T-helper 1 cell (primary cell): ENCODE measurements around the gene AMN1.
"Not testable (repeated sequence)": the region's sequence is repeated elsewhere in the genome, so short reads cannot be mapped to it uniquely, and the experiment has no call there.

ENCODE experiments used
- DNase-seq, 5 donors: peaks; one replicate each; pipeline ENCODE4 v3.0.0-alpha.2; 2012 to 2020

AMN1 gene

DNA sequence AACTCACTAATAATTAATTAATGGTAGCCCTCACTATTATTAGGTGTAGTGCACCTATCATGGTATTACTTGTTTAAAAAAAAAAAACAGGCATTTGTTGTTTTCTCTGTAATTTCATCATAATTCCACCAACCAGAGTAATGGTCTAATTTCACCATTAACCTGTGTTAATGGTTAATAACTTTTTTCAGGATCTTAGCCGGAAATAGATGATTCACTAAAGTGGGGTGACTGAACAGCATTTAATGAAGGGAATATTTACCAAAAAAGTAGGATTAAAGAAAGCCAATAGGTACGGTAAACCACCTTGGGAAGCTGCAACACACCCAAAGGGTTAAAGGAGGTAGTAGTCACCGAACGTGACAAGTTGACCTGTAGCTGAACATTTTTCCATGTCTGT, 56.3 kb downstream of the AMN1 start:
- no peak for DNase-seq

DNA sequence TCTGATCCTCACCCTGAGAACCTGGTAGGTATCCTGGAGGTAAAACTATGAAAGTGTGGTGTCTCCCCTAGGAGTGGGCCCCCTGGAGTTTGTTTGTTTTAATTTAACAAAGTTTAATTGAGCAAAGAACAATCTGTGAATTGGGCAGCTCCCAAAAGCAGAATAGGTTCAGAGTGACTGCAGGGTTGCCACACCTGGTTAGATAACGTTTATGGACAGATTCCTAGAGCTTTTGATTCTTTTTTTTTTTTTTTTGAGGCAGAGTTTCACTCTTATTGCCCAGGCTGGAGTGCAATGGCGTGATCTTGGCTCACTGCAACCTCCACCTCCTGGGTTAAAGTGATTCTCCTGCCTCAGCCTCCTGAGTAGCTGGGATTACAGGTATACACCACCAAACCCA, 59.2 kb downstream of the AMN1 start:
- DNase-seq: not testable (repeated sequence)

DNA sequence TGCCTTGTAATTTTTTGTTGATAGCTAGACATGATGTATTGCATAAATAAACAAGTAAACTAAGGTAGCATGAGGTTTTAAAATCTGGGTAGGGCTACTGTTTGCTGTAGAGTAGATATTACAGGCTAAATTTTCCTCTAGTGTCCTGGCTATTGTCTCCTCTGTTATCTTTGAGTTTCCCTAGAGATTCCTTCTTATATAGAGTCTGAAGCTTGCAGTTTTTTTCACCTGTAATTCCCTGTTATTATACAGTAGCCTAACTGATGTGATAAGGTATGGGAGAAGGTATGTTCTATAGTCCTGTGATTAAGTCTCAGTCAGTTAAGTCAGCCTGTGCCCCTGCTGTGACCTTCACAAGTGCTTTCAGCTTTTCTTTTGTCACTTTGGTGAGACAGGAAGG, 59.8 kb downstream of the AMN1 start:
- DNase-seq: no peak

DNA sequence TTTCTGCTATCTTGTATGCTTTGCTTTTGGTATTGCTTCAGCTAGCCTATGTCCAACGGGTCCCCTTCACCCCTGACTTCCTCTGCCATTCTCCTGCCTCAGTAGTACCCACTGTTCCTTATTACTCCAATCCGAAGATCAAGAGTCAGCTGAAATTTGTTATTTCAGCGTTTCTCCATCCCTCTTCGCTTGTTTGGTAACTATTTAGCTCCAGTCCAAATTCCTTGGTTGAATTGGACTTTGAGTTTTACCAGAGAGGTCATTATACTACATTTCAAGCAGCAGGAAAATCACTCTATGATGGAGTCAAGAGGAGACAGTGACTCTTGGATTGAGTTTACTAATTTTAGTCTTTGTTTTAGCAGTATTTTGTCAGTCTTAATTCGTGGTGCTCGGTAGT, 64.8 kb downstream of the AMN1 start:
- DNase-seq: no peak

DNA sequence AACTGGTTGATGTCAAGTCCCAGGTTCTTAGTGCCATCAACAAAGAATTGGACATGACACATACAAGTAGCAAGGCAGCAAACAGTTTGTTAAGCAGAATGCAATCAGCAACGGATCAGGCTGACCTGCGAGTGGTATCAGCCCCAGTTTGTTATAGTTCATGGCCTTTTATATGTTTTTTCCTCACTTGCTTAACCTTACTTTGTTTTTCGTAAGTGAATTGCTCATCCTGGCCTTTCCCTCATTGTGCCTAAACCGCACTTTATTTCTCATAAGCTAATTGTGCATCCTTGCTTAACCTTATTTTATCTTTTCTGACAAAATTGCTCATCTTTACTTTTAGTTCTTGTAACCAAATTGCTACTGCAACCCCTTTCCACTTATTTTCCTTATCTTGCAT, 65.2 kb downstream of the AMN1 start:
- DNase-seq: no peak

DNA sequence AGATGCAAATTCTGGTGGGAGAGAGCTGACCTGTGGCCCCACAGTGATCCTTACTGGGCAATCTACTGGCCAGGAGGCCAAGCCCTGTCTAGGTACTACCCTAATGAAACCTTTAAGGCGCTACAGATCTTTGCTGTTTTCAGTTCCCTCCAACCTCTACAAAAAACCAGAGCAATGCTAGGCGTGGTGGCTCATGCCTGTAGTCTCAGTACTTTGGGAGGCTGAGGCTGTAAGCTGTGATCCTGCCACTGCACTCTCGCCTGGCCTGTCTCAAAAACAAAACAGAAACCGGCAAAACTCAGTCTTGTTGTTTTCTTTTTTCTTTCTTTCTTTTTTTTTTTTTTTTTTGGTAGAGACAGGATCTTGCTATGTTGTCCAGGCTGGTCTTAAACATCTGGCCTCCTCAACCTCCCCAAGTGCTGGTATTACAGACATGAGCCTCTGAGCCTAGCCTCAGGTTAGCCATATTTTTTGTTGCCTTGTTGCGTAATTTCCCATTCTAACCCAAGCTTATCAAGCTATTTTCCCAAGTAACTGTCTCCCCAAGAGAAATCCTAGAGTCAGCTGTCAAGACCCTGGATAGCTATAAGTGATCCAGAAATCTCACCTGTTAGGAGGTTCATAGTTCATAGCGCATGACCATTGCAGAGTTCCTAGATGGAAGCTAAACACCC, 66.5 kb downstream of the AMN1 start:
- no peak for DNase-seq

DNA sequence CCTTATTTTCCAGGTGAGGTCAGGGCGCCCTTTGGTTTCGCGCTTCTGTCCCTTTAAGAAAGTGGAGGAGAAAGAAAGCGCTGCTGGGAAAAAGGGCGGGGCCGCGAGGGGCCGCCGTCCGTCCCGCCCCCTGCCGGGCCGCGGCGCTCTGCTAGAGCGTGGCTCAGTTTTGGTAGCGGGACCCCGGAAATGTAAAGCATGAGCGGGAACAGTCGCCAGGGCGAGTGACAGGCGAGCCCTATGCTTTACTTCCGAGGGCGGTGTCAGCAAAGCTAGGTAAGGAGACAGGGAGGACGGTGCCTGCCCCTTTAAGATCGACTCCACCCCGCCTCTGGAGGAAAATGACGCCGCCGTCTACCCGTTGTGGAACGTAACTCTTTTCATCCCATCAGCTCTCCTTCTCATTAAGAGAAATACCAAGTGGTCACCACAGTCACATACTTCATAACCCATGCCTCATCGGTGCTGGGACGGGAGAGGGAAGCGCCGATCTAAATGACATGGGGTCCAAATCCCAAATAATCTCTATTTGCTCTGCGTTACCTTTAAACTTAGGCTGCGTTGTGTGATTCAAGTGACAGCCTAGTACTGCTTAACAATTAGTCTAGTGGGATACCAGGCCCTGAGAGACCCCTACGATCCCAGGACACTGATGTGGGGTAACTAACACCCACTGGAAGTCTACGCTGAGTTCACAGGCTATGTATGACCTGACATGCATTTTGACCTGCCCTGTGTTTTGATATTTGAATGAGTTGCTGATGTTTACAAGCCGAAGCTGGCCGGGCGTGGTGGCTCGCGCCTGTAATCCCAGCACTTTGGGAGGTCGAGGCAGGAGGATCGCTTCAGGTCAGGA, 69.5 kb downstream of the AMN1 start, which contains the start of gene ETFBKMT:
Gene ETFBKMT, plus strand, starts transcription at position 602 of the 856 bp plus-strand sequence. CDS start 2,266 bp downstream, outside the sequence.
- peak; percentile 84 to 98 (median 89) for DNase-seq

DNA sequence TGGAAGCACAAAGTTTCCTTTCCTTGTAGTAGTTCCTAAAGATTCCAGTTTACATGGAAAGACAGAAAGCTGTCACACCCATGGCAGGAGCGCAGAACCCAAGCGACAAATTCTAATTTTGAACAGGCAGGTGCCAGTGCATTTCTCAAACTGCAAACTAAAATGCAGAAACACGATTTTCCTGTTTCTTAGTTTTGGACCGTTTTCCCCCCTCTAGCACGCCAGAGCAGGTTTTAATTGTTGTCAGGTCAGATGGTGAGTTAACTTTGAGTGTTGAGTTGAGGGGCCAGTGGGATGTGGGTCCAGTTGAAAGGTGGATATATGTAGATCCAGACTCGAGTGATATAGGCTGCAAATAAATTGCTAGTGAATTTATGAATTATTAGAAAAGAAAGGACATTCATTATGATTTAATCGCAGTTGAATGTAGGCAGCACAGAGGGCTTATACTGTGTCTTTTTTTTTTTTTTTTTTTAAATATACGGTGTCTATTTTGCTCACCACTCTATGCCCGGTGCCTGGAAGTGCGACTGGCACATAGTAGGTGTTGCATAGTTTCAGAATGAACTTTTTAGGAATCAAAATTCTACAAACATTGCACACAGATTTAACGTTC, 70.2 kb downstream of the AMN1 start:
- no peak for DNase-seq

DNA sequence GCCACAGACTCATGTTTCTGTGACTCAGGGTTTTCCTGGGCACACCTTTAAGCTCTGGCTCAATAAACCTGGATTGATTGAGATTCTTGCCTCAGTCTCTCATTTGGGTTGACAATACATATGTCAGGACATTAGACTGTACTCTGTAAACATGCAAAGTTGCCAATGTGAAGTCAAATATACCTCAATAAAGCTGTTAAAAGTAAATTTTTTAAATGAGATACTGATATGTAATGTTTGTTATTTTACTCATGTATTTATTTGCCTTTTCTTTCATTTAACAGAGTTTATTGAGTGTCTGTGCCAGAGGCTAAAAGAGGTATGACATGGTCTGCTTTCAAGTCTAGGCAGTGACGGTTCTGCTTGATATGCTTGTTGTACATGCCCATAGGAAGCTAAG, 73.0 kb downstream of the AMN1 start:
- no peak for DNase-seq

DNA sequence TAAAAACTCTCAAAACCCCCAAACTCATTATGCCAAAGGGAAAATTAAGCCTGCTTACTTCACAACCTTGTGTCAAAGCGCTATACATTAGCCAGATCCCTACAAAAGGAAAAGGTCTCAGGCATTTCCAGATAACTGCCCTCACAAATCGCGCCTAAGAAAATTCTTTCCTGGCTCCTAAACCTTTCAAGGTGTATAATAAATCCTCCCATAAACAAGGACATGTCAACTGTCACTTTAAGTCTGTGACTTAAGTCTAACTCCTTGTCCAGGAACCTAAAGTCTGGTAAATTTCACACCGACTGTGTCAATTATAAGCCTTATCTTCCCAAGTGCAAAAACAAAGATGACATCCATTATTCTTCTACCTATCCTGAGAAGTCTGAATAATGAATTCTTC, 73.6 kb downstream of the AMN1 start:
- DNase-seq: no peak

DNA sequence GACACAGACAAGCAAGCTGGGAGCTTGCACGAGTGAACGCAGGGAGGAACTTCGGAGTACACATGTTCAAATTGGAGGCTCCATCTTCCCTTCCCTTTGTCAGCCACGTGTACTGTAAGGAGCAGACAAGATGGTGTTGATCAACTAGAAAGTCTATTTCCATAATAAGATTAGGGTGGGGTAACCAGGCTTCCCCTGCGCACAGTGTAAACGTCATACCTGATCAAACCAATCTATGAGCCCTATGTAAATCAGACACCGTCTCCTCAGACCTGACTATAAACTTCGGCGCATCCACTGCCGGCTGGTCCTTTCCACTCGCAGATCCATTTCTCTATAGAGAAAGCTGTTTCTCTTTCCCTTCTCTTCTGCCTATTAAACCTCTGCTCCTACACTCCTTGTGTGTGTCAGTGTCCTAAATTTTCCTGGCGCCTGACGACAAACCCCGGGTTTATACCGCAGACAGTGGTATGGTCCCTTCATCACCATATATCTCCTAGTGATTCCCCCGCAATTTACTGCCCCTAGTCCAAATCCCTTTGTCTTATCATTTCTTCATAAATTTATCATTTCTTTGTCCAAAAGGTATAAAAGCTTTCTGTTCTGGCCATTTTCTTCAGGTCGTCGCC, 76.8 kb downstream of the AMN1 start:
- no peak for DNase-seq

DNA sequence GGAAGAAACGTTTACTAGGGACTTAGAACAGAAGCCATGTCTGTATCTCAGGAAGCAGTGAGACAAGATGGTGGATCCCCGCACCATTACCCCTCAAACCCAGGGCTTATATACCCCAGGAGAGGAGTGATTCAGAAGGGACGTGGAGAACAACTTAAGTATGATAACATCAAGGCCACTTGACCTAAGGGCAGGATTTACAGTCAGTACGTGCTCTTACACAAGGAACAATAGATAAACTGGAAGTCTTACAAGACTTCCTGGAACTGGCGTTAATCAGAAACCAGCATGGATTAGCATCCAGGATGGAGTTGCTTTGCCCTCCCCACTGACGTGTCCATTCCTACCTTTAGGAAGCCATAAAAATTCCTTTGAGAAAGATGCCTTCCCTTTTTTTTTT, 77.9 kb downstream of the AMN1 start:
- no peak for DNase-seq

DNA sequence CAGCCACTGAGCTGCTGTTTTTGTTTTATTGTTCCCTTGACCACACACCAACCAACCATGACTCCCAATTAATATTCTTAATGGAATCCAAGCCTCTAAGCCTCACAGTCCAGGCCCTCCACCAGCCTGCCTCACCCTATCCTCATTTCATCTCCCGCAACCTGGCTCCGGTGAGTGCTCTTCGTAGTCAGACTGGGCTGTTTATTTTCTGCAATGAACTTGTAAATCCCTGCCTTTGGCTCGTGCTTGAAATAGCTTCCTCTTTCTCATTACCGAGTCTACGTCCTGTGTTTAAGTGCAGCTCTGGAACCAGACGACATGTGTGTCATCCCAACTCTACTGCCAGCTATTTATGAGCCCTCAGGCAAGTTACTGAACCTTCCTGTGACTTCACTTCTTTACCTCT, 81.7 kb downstream of the AMN1 start:
- DNase-seq: no peak

DNA sequence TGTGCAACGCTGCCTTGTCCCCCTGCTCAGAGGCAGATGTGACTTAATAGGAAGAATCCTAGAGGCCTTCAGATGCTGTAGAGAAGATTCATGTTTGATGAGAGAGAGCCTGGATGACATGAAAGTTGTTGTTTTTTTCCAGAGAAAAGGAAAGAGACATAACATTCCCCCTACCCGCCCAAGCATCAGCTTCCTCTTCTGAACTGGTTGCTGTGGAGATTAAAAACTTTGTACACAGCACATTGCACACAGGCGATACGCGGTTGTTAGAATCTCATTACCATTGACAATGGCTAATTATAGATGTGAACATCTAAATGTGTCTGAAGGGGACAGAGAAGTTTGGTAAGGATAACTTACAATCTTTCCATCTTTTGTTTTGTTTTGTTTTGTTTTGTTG, 82.9 kb downstream of the AMN1 start:
- no peak for DNase-seq

DNA sequence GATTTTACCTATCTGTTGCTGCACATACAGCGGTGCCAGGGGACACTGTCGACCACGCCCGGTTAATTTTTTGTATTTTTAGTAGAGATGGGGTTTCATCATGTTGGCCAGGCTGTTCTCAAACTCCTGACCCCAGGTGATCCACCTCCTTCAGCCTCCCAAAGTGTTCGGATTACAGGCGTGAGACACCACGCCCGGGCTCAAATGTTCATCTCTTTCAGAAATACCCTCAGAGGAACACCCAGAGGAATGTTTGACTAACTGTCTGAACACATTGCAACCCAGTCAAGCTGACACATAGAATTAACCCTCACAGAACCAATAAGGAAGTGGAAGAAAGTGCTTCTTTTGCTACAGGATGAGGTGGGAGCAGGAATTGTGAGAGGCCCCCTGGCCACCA, 84.3 kb downstream of the AMN1 start:
- DNase-seq: no peak

DNA sequence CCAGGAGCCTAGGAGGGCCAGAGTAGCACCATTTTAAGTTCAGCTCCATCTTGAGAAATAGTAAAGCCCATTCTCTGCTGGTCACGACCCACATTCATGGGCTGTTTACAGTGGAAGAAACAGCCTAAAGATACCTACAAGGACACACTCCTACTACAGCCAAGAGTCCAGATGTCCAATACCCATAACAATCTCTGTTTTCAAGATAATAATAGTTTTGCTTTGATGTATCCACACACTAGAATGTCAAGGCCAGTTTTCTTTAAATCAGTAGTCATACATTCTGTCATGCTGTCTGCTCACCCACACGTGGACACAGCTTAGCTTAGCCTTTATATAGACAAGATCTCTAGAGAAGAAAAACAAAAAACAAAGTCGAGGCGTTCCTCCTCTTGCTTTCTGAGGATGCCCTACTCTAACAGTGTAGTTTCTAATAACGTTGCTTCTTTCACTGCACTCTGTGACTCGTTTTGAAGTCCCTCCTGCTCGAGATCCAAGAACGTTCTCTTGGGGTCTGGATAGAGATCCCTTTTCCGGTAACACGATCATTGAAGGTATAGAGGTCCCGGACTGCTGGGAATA, 87.2 kb downstream of the AMN1 start:
- DNase-seq: no peak

DNA sequence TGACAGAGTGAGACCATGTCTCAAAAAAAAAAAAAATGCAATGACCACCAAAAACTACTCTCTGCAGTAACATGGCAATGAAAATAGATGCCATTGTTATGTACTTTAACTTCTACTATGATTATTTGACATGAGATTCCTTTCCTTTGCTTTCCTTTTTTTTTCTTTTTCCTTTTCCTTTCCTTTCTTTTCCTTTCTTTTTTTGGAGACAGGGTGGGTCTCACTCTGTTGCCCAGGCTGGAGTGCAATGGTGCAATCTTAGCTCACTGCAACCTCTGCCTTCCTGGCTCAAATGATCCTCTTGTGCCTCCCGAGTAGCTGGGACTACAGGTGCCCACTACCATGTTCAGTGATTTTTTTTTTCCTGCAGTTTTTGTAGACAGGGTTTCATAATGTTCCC, 94.2 kb downstream of the AMN1 start:
- no peak for DNase-seq

DNA sequence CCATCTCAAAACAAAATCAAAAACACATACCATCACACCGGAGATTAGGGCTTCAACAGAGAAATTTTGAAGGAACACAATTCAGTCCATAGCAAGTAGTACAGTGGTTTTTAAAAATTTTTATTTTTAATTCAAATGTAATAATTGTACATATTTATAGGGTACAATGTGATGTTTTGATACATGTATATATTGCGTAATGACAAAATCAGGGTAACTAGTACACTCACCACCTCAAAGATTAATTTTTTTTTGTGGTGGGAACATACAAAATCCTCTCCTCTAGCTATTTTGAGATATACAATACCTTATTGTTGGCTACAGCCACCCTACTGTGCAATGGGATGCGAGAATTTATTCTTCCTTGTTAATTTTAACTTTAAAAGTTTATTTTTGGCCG, 95.4 kb downstream of the AMN1 start:
- no peak for DNase-seq

DNA sequence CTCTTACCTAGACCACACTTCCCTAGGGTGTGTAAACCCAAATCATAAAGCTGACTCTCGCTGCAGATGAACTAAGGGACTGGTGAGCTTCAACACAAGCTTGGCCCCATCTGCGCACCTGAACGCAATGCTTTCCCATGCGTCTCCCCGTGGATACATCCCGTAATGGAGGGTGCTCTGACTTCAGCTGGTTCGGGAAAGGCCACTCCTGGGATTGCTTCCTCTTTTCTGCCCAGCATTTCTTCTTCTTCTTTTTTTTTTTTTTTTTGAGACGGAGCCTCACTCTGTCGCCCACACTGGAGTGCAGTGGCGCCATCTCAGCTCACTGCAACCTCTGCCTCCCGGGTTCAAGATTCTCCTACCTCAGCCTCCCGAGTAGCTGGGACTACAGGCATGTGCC, 97.0 kb downstream of the AMN1 start:
- DNase-seq: no peak

DNA sequence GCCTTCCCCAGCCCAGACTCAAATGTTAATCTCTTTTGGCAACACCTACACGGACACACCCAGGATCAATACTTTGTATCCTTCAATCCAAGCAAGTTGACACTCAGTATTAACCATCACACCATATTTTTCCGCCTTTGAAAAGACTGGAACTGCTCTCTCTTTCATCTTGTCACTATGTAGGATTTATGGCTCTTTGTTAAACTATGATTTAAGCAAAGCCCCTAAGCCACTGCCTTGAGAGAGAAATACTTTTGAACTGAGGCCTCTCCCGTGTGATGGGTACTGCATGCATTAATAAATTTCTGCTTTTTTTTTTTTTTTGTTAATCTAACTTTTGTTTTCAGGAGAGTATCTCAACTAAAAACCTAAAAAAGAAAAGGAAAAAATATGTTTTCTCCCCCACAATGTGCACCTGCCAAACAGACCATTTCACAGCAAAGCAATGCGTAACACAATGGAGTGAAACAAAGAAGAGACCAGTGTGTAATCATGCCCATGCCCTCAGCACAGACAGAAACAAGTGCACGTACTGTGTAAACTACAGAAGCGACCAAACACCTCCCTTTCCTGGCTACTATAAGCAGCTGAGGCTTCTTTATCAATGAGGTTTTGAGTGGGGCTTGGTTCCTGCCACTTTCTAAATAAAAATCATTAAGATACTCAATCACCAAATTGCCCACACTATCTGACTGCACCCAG, 97.6 kb downstream of the AMN1 start:
- DNase-seq: no peak

DNA sequence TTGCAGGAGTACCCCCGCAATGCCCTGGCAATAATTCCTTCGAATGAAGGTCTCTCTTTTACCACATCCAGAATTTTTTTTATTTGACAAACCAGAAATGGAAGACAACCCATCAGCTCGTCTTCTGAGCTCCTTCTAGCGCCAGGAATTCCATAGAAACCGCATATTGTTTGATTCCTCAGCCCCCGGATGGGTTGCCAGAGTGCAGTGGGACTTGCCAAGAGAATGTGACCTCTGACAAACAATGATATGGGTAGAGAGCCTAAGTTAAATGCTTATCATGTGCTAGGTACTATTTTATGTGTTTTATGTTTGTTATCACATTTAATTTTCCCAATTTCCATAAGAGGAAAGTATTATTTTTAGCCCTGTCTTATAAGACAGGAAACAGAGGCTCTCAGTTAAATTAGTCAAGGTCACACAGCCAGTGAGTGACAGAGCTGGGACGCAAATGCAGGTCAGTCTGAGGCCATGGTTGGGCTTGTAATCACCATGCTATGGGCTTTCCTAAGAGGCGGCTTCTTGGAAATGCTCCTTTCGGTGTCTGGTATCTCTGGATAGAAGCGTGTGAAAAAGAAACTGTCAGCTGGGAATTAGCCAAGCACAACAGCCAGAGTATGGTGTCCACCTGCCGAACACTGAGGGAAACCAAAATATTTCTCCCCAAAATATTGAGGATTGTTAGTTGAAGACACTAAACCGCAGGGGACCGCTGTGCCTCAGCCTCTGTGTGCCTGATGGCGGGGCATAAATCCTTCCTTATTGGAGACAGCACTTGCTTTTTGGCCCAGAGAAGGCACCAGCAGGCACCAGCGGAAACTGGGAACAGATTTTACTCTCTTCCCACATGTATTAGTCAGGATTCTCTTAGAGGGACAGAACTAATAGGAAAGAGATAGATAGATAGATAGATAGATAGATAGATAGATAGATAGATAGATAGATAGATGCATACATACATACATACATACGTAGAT, 98.8 kb downstream of the AMN1 start:
- DNase-seq: no peak
